A673 (cell line): ENCODE data around the gene COA1. TPM values are rescaled to one million over a fixed set of nuclear protein-coding genes. Genes with fewer than 3 reads are reported as not detected.
"Not testable (repeated sequence)": the region's sequence is repeated elsewhere in the genome, so short reads cannot be mapped to it uniquely, and the experiment has no call there.

Experiments
- BruUV-seq: library from RNA; stranded (reverse); fragments of 400-500 nt; replicated peaks from 2 replicates; lab custom pipeline; 2021; lab: Mats Ljungman, UMichigan
- CTCF ChIA-PET: fragments of 300-600 bp; sonication (Branson Sonifier 250); formaldehyde crosslinking; loops from one replicate; lab custom pipeline; 2022; ENCODE audit warnings: antibody characterized with exemption; lab: Charles Lee
- POLR2A ChIA-PET: fragments of 300-600 bp; sonication (Branson Sonifier 250); formaldehyde crosslinking; loops from one replicate; lab custom pipeline; 2022; ENCODE audit warnings: antibody characterized with exemption; ENCODE audit not compliant: low non-redundant PET; lab: Charles Lee
- DNase-seq: peaks from one replicate; pipeline ENCODE4 v3.0.0-alpha.2; 2015; ENCODE audit warnings: low spot score
- H3K27ac ChIP-seq: fragments of 200-600 bp; sonication (generic); 2 replicates; pipeline ENCODE4 v1.5.1; 2016; ENCODE audit warnings: mixed run types, low read depth, mild to moderate bottlenecking, mixed read lengths, antibody characterized with exemption, low read length; ENCODE audit not compliant: poor library complexity, severe bottlenecking
- H3K27me3 ChIP-seq: fragments of 200-600 bp; sonication (generic); replicated peaks from 2 replicates; pipeline ENCODE4 v1.6.1; 2017; ENCODE audit warnings: mixed run types, low read depth, mild to moderate bottlenecking, mixed read lengths, antibody characterized with exemption, low read length; ENCODE audit not compliant: insufficient read depth, poor library complexity
- H3K36me3 ChIP-seq: fragments of 200-600 bp; sonication (generic); 2 replicates; pipeline ENCODE4 v1.6.1; 2016; ENCODE audit warnings: mixed run types, mild to moderate bottlenecking, mixed read lengths, antibody characterized with exemption, low read length; ENCODE audit not compliant: insufficient read depth, poor library complexity, severe bottlenecking
- H3K4me1 ChIP-seq: fragments of 200-600 bp; sonication (generic); 2 replicates; pipeline ENCODE4 v1.6.1; 2017; ENCODE audit warnings: mixed run types, mild to moderate bottlenecking, mixed read lengths, antibody characterized with exemption, low read length; ENCODE audit not compliant: insufficient read depth, poor library complexity, severe bottlenecking
- H3K4me3 ChIP-seq: fragments of 200-600 bp; sonication (generic); 2 replicates; pipeline ENCODE4 v1.5.1; 2016; ENCODE audit warnings: low read depth, mixed run types, mild to moderate bottlenecking, mixed read lengths, low read length; ENCODE audit not compliant: poor library complexity, severe bottlenecking
- H3K9me3 ChIP-seq: fragments of 200-600 bp; sonication (generic); 2 replicates; pipeline ENCODE4 v1.6.1; 2016; ENCODE audit warnings: mixed run types, low read depth, mild to moderate bottlenecking, mixed read lengths, antibody characterized with exemption, low read length; ENCODE audit not compliant: poor library complexity, severe bottlenecking
- EZH2 ChIP-seq: fragments of 200-600 bp; sonication (generic); IDR thresholded peaks from 2 replicates; pipeline ENCODE4 v1.6.1; 2017; ENCODE audit warnings: borderline replicate concordance, low read depth, mild to moderate bottlenecking, mixed read lengths, antibody characterized with exemption, low read length; ENCODE audit not compliant: poor library complexity, severe bottlenecking
- intact Hi-C: fragments of 100-400 bp; cut with micrococcal nuclease; formaldehyde crosslinking; loops from one replicate; pipeline ENCODE4 v1.10.0; 2022; ENCODE audit not compliant: unreplicated experiment
- total RNA-seq: library from RNA; stranded (reverse); gene quantifications from 2 replicates; pipeline ENCODE4 v1.2.3, GENCODE V29; 2021
- TF ChIP-seq, protein P1 (sequence below): fragments of 300-800, 200-600 bp; sonication (generic); conservative IDR thresholded peaks from 2 replicates; pipeline ENCODE4 v1.5.1; 2017; ENCODE audit warnings: low read depth, mild to moderate bottlenecking, antibody characterized with exemption, low read length, moderate library complexity, mixed read lengths

COA1 gene
- total RNA-seq, 1 experiment from 2014 or later: 105 TPM

DNA sequence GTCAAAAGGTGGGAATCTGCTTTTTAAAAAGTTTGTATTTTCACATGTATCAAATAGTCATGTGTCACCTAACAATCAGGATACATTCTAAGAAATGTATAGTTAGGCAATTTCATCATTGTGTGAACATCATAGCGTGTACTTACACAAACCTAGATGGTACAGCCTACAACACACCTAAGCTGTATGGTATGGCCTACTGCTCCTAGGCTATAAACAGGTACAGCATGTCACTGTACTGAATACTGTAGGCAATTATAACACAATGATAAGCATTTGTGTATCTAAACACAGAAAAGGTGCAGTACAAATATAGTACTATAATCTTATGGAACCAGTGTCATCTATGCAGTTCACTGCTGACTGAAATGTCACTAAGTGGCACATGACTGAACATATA, 17.8 kb downstream of the COA1 start:
- no peak for DNase-seq
- H3K9me3 ChIP-seq: peaks cover 3% of the 10 kb centered on the region

GRCh38 chr7:43708055-43708454, 21.3 kb downstream of the COA1 start:
- H3K27me3 ChIP-seq, H3K36me3 ChIP-seq, H3K4me3 ChIP-seq, CTCF ChIA-PET, BruUV-seq, H3K27ac ChIP-seq, POLR2A ChIA-PET, DNase-seq, H3K9me3 ChIP-seq, H3K4me1 ChIP-seq, intact Hi-C loops: not testable (repeated sequence)

More for the DNA sequence above, 17.8 kb downstream of the COA1 start:
- ChIA-PET POLR2A (interaction anchor here (0.6 kb wide), 1 partner anchor 110 kb away, joined by 5 read pairs; no protein-coding TSS in a partner anchor), CTCF (interaction anchor here (1.1 kb wide), 1 partner anchor 12 kb away, joined by 3 read pairs; no protein-coding TSS in a partner anchor)
- no peaks in the 10 kb centered on the region for H3K36me3 ChIP-seq
- H3K27ac ChIP-seq: no peak overlapping the region
- H3K4me3 ChIP-seq: no peak overlapping the region
- no peaks in the 10 kb centered on the region for H3K27me3 ChIP-seq
- BruUV-seq: no TSS peak
- intact Hi-C loops: no loop called here
- H3K4me1 ChIP-seq: no peaks in the 10 kb centered on the region
- no peak for TF ChIP-seq EZH2
- TF ChIP-seq, protein P1, sequence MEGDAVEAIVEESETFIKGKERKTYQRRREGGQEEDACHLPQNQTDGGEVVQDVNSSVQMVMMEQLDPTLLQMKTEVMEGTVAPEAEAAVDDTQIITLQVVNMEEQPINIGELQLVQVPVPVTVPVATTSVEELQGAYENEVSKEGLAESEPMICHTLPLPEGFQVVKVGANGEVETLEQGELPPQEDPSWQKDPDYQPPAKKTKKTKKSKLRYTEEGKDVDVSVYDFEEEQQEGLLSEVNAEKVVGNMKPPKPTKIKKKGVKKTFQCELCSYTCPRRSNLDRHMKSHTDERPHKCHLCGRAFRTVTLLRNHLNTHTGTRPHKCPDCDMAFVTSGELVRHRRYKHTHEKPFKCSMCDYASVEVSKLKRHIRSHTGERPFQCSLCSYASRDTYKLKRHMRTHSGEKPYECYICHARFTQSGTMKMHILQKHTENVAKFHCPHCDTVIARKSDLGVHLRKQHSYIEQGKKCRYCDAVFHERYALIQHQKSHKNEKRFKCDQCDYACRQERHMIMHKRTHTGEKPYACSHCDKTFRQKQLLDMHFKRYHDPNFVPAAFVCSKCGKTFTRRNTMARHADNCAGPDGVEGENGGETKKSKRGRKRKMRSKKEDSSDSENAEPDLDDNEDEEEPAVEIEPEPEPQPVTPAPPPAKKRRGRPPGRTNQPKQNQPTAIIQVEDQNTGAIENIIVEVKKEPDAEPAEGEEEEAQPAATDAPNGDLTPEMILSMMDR: no peak

GRCh38 chr7:43703573-43703972, 25.8 kb downstream of the COA1 start:
- no TSS peak for BruUV-seq
- H3K27me3 ChIP-seq: no peaks in the 10 kb centered on the region
- no peak overlapping the region for H3K27ac ChIP-seq
- TF ChIP-seq, protein P1: no peak
- no peak for TF ChIP-seq EZH2
- no peaks in the 10 kb centered on the region for H3K36me3 ChIP-seq
- intact Hi-C loops: loop anchor here (5.0 kb wide), 1 partner anchor 761 kb away; no protein-coding TSS in a partner anchor
- no peak overlapping the region for H3K4me3 ChIP-seq
- peaks cover 3% of the 10 kb centered on the region for H3K9me3 ChIP-seq
- no peak for DNase-seq
- CTCF ChIA-PET: no interaction called here
- POLR2A ChIA-PET: no interaction called here
- H3K4me1 ChIP-seq: peaks cover 13% of the 10 kb centered on the region

DNA sequence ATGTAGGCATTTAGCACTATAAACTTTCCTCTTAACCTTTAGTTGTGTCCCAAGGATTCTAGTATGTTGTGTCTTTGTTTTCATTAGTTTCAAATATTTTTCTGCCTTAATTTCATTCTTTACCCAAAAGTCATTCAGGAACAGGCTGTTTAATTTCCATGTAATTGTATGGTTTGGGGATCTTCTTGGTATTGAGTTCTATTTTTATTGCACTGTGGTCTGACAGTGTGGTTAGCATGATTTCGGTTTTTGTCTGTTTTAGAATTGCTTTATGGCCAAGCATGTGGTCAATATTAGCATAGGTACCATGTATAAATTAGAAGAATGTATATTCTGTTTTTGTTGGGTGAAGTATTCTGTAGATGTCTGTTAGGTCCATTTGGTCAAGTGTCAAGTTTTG, 26.3 kb downstream of the COA1 start:
- H3K27ac ChIP-seq: no peak overlapping the region
- no peak for DNase-seq
- BruUV-seq: no TSS peak
- peaks cover 19% of the 10 kb centered on the region for H3K4me1 ChIP-seq
- H3K4me3 ChIP-seq: no peak overlapping the region
- CTCF ChIA-PET: no interaction called here
- intact Hi-C loops: loop anchor here (5.0 kb wide), 1 partner anchor 761 kb away; no protein-coding TSS in a partner anchor
- no peaks in the 10 kb centered on the region for H3K36me3 ChIP-seq
- no peak for TF ChIP-seq EZH2
- POLR2A ChIA-PET: no interaction called here
- H3K9me3 ChIP-seq: peaks cover 3% of the 10 kb centered on the region
- H3K27me3 ChIP-seq: no peaks in the 10 kb centered on the region
